AG09309 (cell line): Measurements from ENCODE around the gene CCNYL1.

Source experiments
- DNase-seq: peaks from one replicate; pipeline ENCODE4 v3.0.0-alpha.2; 2010; ENCODE audit warnings: low read depth
- H3K4me3 ChIP-seq: 2 replicates; pipeline ENCODE4 v1.5.1; 2011; ENCODE audit warnings: mild to moderate bottlenecking, low read depth, low read length, moderate library complexity; ENCODE audit not compliant: control insufficient read depth
- CTCF ChIP-seq: IDR thresholded peaks from 2 replicates; pipeline ENCODE4 v1.5.1; 2011; ENCODE audit warnings: mild to moderate bottlenecking, low read depth, low read length, inconsistent platforms; ENCODE audit not compliant: insufficient read depth, control insufficient read depth; ENCODE audit errors: missing control alignments

CCNYL1 gene

DNA sequence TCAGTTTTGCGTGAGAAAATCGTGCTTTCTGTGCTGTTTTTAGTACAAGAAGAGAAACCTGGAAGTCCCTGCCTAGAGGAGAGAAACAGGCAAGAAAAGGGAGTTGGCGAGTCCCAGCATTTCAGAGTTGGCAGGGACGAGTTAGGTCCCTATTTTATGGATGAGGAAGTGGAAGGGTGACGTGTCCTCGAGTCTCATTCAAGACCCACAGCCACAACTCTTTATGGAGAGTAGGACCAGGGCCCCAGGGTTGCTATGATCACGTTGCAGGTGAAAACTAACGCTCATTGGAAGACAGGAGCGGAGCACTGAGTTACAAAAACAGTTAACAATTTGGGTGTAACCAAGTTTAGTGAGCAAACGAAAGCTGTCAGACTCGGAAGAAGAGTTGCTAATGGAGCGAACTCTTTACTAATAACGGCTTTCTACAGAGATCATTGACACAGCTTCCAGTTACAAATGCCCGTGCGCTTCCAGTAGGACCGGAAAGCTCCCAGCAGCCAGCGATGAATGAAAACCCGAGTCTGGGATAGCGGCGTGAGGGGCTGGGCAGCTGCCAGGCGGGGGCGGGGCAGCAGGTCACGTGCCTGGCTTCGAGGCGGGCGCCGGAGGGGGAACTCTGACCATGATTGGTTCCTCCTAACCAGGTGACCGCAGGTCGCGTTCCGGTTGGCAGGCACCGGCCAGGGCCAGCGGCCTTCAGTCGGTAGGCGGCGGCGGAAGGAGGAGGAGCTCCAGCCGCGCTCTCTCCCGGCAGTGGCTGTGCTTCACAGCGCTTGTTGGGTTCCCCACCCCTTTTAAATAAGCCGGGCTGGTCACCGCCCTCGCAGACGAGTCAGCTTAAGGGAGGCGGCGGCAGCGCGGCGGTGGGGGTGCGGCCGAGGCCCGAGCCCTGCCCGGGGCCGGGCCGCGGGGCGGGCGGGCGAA is at the start of gene CCNYL1:
CCNYL1 (plus strand) TSS at position 827 of the 927 bp plus-strand sequence. CDS start 257 bp downstream, outside the sequence.
- DNase-seq: peak; percentile 98
- peak; percentile 7 for TF ChIP-seq CTCF
- peak within 1 kb of the TSS; percentile 87 for H3K4me3 ChIP-seq

GRCh38 chr2:207662203-207662602 is 49.2 kb upstream of the CCNYL1 start:
- TF ChIP-seq CTCF: no peak
- DNase-seq: no peak
- no peak overlapping the region for H3K4me3 ChIP-seq

- no peak for DNase-seq
- no peak for TF ChIP-seq CTCF
- no peak overlapping the region for H3K4me3 ChIP-seq
Observed at GRCh38 chr2:207663870-207664545, 47.4 kb upstream of the CCNYL1 start.

GRCh38 chr2:207670887-207671286 is 40.6 kb upstream of the CCNYL1 start:
- DNase-seq: no peak
- H3K4me3 ChIP-seq: no peak overlapping the region
- no peak for TF ChIP-seq CTCF

- DNase-seq: no peak
- H3K4me3 ChIP-seq: no peak overlapping the region
- TF ChIP-seq CTCF: no peak
Observed at GRCh38 chr2:207673431-207673830, 38.0 kb upstream of the CCNYL1 start.

- H3K4me3 ChIP-seq: no peak overlapping the region
- no peak for DNase-seq
- no peak for TF ChIP-seq CTCF
Observed at GRCh38 chr2:207674266-207674774, 37.1 kb upstream of the CCNYL1 start.
